HG03432 (cell line): ENCODE data around the gene SHC4.
A peak's percentile ranks its signal among the peaks of the same experiment; 100 is the strongest.
"Not testable (repeated sequence)": the region's sequence is repeated elsewhere in the genome, so short reads cannot be mapped to it uniquely, and the experiment has no call there.

ENCODE experiments used
- ATAC-seq: cut with Tn5 transposase; IDR thresholded peaks from one replicate; pipeline ENCODE4 v1.9.1; 2021; ENCODE audit warnings: mild to moderate bottlenecking, moderate library complexity; ENCODE audit not compliant: unreplicated experiment

SHC4 gene

GRCh38 chr15:48855501-48856440, 107.9 kb downstream of the SHC4 start:
- no peak for ATAC-seq

GRCh38 chr15:48854434-48854833, 109.3 kb downstream of the SHC4 start:
- ATAC-seq = not testable (repeated sequence)

- ATAC-seq = no peak
Observed at GRCh38 chr15:48851956-48852355, 111.8 kb downstream of the SHC4 start.

GRCh38 chr15:48850648-48851047, 113.1 kb downstream of the SHC4 start:
- ATAC-seq = no peak

- no peak for ATAC-seq
Observed at GRCh38 chr15:48845123-48845522, 118.6 kb downstream of the SHC4 start.

GRCh38 chr15:48842501-48842900, 121.2 kb downstream of the SHC4 start:
- no peak for ATAC-seq

- no peak for ATAC-seq
Observed at GRCh38 chr15:48834756-48835155, 129.0 kb downstream of the SHC4 start.

- no peak for ATAC-seq
Observed at GRCh38 chr15:48833526-48834239, 130.0 kb downstream of the SHC4 start.

GRCh38 chr15:48832648-48833047, 131.1 kb downstream of the SHC4 start:
- ATAC-seq = no peak

GRCh38 chr15:48828906-48829305, 134.8 kb downstream of the SHC4 start:
- ATAC-seq = no peak

GRCh38 chr15:48828471-48828870, 135.2 kb downstream of the SHC4 start:
- no peak for ATAC-seq

- no peak for ATAC-seq
Observed at GRCh38 chr15:48825075-48825474, 138.6 kb downstream of the SHC4 start.

- ATAC-seq = no peak
Observed at GRCh38 chr15:48823706-48824105, 140.0 kb downstream of the SHC4 start.

GRCh38 chr15:48823237-48823636, 140.5 kb downstream of the SHC4 start:
- ATAC-seq = no peak

- no peak for ATAC-seq
Observed at GRCh38 chr15:48814286-48814685, 149.4 kb downstream of the SHC4 start.

GRCh38 chr15:48811325-48811958, 152.3 kb downstream of the SHC4 start:
- ATAC-seq = peak; percentile 2

- peak; percentile 98 for ATAC-seq
Observed at GRCh38 chr15:48810414-48811324, 153.1 kb downstream of the SHC4 start, which contains the start of gene CEP152. CEP152 (minus strand) TSS chr15:48811069; CDS start chr15:48805649, 5,420 bp downstream.

- ATAC-seq = no peak
Observed at GRCh38 chr15:48806151-48806550, 157.6 kb downstream of the SHC4 start.

GRCh38 chr15:48805591-48805990, 158.1 kb downstream of the SHC4 start:
- no peak for ATAC-seq

GRCh38 chr15:48803877-48804276, 159.8 kb downstream of the SHC4 start:
- no peak for ATAC-seq
